NCI-H1930 (cell line): Measurements from ENCODE around the gene TXN.
"Not testable (repeated sequence)": the region's sequence is repeated elsewhere in the genome, so short reads cannot be mapped to it uniquely, and the experiment has no call there.

Source experiments
- DNase-seq, 2 experiments: peaks; one replicate each; lab custom pipeline; 2025; lab: John Stamatoyannopoulos, UW

The TXN gene

GRCh38 chr9:110257097-110257841, 962 bp upstream of the TXN start:
- DNase-seq: no peak

GRCh38 chr9:110255463-110256379, 586 bp downstream of the TXN start:
- peak in 1 of 2 experiments; percentile 9 for DNase-seq

DNA sequence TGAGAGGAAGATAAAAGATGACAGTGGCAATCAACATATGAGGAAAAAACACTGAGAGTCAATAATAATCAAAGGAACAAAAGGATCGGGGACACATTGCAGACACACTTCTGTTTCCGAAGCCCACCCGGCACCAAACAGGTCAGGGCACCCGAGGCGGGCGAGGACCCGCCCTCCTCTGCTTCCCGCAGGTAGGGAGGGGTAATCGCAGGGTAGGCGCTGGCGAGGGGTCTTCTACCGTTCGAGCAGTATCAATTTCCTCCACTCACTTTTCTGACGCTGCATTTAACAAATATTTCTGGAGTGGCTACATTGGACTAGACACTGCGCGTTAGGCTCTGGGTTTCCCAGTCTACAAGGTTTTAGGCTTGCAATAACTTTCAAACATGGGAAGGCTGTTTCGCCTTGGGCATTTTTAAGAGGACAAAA, 1.3 kb downstream of the TXN start:
- no peak for DNase-seq

GRCh38 chr9:110254500-110254899, 1.8 kb downstream of the TXN start:
- DNase-seq: no peak

GRCh38 chr9:110252509-110253139, 3.7 kb downstream of the TXN start:
- no peak for DNase-seq

- not testable (repeated sequence) for DNase-seq
Observed at GRCh38 chr9:110251770-110252169, 4.5 kb downstream of the TXN start.

GRCh38 chr9:110251212-110251611, 5.1 kb downstream of the TXN start:
- no peak for DNase-seq

GRCh38 chr9:110249603-110250002, 6.7 kb downstream of the TXN start:
- DNase-seq: no peak

DNA sequence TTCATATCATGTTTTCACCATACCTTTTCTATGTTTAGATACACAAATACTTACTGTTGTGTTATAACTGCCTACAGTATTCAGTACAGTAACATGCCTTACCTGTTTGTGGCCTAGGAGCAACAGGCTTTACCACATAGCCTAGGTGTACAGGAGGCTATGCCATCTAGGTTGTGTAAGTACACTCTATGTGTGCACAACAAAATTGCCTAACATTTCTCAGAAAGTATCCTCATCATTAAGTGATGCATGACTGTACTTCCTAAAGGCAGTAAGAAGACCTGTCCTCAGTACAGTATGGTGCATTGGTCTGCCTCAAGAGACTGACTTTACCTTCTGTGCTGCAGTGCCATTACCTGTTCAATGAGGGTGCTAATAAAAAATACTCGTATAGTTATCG, 7.9 kb downstream of the TXN start:
- DNase-seq: no peak

- DNase-seq: no peak
Observed at GRCh38 chr9:110246214-110246613, 10.1 kb downstream of the TXN start.

DNA sequence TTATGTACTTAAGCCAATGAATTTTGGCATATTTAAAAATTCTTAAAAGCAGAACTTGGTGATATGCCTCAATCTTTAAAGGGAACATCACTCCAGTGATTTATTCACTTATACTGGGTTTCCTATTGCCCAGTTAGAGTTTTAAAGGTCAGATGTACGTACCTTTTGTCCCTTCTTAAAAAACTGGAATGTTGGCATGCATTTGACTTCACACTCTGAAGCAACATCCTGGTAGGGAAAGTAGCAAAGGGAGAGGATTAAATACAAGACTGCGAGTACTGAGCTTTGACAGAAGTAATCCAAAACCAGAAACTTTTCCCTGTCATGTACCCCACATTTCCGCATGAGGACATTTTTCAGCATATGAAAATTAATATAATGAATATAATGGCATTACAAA, 11.7 kb downstream of the TXN start:
- DNase-seq: no peak

DNA sequence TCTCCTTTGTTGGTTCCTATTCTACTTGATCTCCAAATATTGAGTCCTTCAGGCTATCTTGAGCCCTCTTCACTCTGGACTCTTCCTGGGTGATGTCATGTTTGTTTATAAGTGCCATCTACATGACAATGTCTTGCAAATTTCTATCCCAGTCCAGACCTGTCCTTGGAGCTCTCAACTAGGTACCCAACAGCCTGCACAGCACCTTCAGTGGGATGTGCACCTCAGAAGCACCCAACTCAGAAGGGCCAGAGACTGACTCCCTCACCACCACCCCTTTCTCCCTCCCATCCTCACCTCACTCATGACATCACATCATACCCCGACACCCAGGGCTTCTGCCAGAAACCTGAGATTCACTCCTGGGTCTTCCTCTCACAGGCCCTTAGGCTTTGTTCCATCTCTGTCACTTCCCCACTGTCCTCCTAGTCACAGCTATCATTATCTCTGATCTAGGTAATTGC, 14.4 kb downstream of the TXN start:
- DNase-seq: no peak

DNA sequence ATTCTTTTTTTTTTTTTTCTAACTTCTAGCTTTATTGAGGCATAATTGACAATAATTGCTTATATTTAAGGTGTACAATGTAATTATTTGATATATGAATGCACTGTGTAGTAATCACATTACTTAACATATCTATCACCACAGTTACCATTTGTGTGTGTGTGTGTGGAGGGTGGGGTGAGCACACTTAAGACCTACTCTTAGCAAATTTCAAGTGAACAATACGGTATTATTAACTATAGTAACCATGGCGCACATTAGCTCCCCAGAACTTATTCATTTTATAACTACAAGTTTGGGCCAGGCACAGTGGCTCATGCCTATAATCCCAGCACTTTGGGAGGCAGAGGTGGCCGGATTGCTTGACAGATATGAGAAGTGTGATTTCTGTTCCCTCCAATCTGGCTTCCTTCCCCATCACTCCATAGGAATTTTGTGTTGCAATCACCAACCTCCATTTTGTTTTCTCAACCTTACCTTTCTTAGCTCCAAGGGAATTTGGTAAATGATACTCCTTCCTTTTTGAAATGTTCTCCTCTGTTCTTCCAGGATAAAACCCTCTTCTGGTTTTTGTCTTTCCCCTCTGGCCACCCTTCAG, 14.9 kb downstream of the TXN start:
- DNase-seq: no peak

- DNase-seq: no peak
Observed at GRCh38 chr9:110240198-110240597, 16.1 kb downstream of the TXN start.

DNA sequence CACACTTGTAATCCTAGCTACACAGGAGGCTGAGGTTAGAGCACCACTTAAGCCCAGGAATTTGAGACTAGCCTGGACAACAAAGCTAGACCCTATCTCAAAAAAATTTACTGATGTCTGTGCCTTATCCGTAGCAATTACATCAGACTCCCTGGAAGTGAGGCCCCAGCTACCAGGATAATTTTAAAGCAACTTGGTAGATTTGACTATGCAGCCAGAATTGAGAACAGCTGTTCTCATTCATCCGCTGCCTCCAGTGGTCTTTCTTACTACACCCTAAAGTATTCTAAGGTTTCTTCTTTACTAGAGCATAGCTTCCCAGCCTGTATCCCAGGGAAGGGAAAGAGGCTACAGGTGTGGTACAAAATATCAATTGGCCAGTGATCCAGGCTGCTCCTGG, 28.0 kb downstream of the TXN start:
- DNase-seq: no peak

DNA sequence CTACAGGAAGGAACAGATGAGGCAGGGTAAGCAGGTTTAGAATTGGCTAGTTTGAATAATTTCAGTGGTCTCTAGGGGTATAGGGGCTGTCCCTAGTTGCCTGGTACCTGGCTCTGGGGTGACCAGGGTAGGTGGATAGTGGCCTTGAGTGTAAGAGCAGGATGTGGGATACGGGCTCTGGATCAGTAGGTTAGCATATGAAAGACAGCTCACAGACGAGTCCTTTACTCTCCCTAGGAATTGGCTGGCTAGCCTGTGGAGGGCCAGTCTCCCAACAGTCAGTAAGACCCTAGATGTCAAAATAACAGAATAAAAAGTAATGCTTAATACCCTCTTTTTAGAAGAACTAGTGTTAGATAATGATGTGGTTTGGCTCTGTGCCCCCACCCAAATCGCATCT, 31.7 kb downstream of the TXN start:
- DNase-seq: no peak

DNA sequence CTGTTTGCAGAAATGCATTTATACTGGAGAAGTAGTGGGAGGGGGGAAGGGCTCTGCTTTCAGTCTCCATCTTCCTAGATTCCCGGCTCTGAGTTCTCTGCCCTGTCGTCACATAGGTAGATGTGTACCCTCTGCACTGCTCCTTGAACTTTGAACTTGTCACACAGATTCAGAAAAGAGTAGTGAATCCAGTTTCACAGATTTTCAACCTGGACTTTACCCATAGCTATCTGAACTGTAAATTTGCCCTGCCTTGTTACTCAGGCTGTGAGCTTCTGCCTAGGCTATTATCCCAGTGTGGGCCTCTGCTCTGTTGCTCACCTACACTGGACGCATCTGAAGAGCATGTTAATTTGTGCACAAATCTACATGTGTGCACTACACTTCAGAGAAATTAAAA, 35.5 kb downstream of the TXN start:
- DNase-seq: no peak

DNA sequence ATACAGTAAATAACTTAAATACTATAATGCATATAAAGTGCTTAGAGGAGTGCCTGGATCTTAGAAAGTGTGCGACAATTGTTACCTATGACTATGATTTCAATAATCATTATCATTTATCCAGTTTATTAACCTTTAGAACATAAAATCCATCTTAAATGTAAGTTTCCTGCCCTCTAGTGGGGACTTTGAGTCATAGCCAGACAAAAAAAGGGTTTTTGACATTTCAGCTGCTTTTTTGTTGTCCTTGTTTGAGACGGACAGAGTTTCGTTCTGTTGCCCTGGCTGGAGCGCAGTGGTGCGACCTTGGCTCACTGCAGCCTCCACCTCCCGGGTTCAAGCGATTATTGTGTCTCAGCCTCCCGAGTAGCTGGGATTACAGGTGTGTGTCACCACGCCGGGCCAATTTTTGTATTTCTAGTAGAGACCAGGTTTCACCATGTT, 38.6 kb downstream of the TXN start:
- no peak for DNase-seq

- no peak for DNase-seq
Observed at GRCh38 chr9:110214586-110215355, 41.5 kb downstream of the TXN start.

GRCh38 chr9:110214090-110214489, 42.2 kb downstream of the TXN start:
- DNase-seq: no peak

- DNase-seq: no peak
Observed at GRCh38 chr9:110213413-110214044, 42.8 kb downstream of the TXN start.
